Activated CD4-positive, CD25-positive, alpha-beta regulatory T cell treated with anti-CD3 and anti-CD28 coated beads, Interleukin-2, amount 50 U/mL, for 72 hours (primary cell): ENCODE data around the gene COX19.
A peak's percentile ranks its signal among the peaks of the same experiment; 100 is the strongest.
"Not testable (repeated sequence)": the region's sequence is repeated elsewhere in the genome, so short reads cannot be mapped to it uniquely, and the experiment has no call there.

ENCODE experiments used
- DNase-seq: peaks from one replicate; pipeline ENCODE4 v3.0.0; 2021

COX19 gene

GRCh38 chr7:939843-940242, 35.5 kb downstream of the COX19 start:
- DNase-seq: no peak

GRCh38 chr7:938546-939185, 36.7 kb downstream of the COX19 start:
- no peak for DNase-seq

GRCh38 chr7:937856-938484, 37.4 kb downstream of the COX19 start:
- no peak for DNase-seq

GRCh38 chr7:936386-937054, 38.8 kb downstream of the COX19 start:
- no peak for DNase-seq

GRCh38 chr7:935874-936385, 39.4 kb downstream of the COX19 start:
- no peak for DNase-seq

- no peak for DNase-seq
Observed at GRCh38 chr7:935164-935873, 40.0 kb downstream of the COX19 start.

- DNase-seq: no peak
Observed at GRCh38 chr7:934469-935163, 40.7 kb downstream of the COX19 start.

- no peak for DNase-seq
Observed at GRCh38 chr7:932651-932975, 42.7 kb downstream of the COX19 start.

GRCh38 chr7:931871-932650, 43.3 kb downstream of the COX19 start:
- DNase-seq: no peak

- DNase-seq: no peak
Observed at GRCh38 chr7:930975-931758, 44.2 kb downstream of the COX19 start.

GRCh38 chr7:929311-929711, 46.0 kb downstream of the COX19 start:
- peak; percentile 24 for DNase-seq

- peak; percentile 29 for DNase-seq
Observed at GRCh38 chr7:927031-927671, 48.2 kb downstream of the COX19 start.

GRCh38 chr7:926061-927030, 49.0 kb downstream of the COX19 start:
- DNase-seq: peak; percentile 27

- peak; percentile 30 for DNase-seq
Observed at GRCh38 chr7:925601-926000, 49.7 kb downstream of the COX19 start.

- peak; percentile 59 for DNase-seq
Observed at GRCh38 chr7:924541-925231, 50.7 kb downstream of the COX19 start.

GRCh38 chr7:924042-924441, 51.3 kb downstream of the COX19 start:
- DNase-seq: not testable (repeated sequence)

- peak; percentile 83 for DNase-seq
Observed at GRCh38 chr7:923108-924041, 52.0 kb downstream of the COX19 start.
